GM12801 (cell line): ENCODE measurements around the gene LRP1B.

Source experiments
- TF ChIP-seq, protein P1 (sequence below): IDR thresholded peaks from one replicate; pipeline ENCODE4 v1.5.1; 2011; ENCODE audit warnings: control low read depth; ENCODE audit not compliant: insufficient read length; ENCODE audit errors: extremely low read depth

The LRP1B gene

GRCh38 chr2:140714586-140714985 is 1416.2 kb downstream of the LRP1B start:
- TF ChIP-seq, protein P1, sequence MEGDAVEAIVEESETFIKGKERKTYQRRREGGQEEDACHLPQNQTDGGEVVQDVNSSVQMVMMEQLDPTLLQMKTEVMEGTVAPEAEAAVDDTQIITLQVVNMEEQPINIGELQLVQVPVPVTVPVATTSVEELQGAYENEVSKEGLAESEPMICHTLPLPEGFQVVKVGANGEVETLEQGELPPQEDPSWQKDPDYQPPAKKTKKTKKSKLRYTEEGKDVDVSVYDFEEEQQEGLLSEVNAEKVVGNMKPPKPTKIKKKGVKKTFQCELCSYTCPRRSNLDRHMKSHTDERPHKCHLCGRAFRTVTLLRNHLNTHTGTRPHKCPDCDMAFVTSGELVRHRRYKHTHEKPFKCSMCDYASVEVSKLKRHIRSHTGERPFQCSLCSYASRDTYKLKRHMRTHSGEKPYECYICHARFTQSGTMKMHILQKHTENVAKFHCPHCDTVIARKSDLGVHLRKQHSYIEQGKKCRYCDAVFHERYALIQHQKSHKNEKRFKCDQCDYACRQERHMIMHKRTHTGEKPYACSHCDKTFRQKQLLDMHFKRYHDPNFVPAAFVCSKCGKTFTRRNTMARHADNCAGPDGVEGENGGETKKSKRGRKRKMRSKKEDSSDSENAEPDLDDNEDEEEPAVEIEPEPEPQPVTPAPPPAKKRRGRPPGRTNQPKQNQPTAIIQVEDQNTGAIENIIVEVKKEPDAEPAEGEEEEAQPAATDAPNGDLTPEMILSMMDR = no peak

- TF ChIP-seq, protein P1 = no peak
These were observed 1418.9 kb downstream of the LRP1B start for GRCh38 chr2:140711867-140712266.

- TF ChIP-seq, protein P1 = no peak
These were observed 1429.1 kb downstream of the LRP1B start for GRCh38 chr2:140701726-140702125.

DNA sequence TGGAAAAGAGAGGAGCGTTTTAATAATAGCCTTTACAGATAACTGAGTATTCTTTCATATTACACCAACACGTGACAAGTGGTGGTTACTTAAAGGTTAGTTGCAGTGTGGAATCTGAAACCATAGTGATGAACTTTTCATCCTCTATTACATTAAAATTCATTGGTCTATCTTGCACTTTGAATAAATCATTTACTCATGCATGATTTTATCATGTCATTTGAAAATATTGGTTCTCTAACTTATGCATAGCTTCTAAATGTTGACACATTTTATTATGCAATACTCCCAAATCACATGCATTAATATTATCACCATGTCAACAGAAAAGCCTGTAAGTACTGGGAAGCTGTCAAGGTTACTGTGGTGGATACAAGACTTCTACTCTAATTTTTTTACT is 1432.2 kb downstream of the LRP1B start:
- TF ChIP-seq, protein P1 = no peak

DNA sequence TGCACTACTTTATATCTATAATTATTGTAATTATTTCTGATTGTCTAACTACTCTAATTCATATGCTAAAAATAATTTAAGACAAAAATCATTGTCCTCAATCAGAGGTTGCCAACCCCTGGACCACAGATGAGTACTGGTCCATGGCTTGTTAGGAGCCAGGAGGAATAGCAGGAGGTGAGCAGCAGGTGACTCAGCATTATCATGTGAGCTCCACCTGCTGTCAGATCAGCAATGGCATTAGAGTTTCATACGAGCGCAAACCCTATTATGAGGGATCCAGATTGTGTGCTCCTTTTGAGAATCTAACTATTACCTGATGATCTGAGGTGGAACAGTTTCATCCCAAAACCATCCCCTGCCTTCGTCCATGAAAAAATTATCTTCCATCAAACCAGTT is 1434.4 kb downstream of the LRP1B start:
- TF ChIP-seq, protein P1 = no peak

GRCh38 chr2:140695155-140695554 is 1435.7 kb downstream of the LRP1B start:
- TF ChIP-seq, protein P1 = no peak

GRCh38 chr2:140687825-140688224 is 1443.0 kb downstream of the LRP1B start:
- TF ChIP-seq, protein P1 = no peak

DNA sequence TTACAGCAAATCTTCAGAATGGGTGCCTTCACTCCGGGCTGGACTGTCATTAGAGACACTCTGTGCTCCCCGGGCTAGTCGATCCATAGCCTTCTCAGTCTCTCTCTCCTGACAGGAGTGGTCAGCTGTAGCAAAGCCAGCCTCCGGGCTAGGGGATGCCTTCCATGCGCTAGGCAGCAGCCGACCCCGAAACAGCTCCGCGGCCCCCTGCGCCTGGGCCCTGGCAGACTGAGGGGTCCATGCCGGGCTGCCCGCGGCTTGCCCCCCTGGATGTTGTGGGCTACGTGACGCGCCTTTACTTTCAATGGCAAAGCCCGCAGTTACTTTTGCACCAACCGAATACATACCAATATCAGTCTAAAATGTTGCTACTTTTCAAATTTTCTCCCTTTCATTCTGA is 1447.2 kb downstream of the LRP1B start:
- TF ChIP-seq, protein P1 = no peak
